Measurements from ENCODE around the gene HK1. TPM values are rescaled to one million over a fixed set of nuclear protein-coding genes. Genes with fewer than 3 reads are reported as not detected.
A peak's percentile ranks its signal among the peaks of the same experiment; 100 is the strongest.

The HK1 gene
- total and polyA plus RNA-seq, 2 of the 4 experiments (the other 2 are of a cell fraction): 53.7 to 90.5 TPM

DNA sequence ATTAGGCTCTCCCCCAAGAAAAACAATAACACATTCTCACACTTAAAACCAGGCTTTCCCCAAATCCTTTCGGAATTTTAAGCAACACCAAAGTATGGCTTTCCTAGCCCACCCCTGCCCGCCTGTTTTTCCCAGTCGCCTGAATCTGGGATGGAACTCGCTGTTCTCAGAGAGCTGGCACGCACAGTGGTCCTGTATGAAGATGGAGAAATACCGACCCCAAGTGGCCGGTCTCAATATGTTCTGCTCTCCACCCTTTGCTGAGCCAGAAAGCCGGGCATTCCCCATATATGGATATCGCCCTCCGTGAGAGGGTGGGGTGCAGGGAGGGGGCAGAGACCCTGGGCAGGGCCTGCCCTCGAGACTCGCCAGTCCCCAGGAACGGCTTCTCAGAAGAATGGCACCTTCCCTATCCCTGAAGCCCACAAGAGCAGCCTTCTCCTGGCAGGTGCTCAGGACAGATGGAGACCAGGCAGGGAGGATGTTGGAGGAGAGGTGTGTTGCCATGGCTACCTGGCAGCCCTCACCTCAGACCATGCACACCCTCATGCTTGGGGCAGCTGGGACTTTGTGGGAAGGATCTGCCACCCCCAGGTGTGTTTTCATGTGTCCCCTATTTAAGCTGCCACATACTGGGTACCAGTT, 135.0 kb downstream of the HK1 start:
- Histone ChIP-seq H3K27ac (ENCODE audit: insufficient read depth, low read length) (no peak overlapping the region), H2BK5ac (ENCODE audit: low read depth, low read length, poor library complexity, severe bottlenecking) (no peak overlapping the region), H3K27me3 (ENCODE audit: control insufficient read depth, insufficient read depth, low read length) (peaks cover 23% of the 10 kb centered on the region), H4K91ac (ENCODE audit: insufficient read depth, low read depth, low read length) (no peak overlapping the region), H4K20me1 (ENCODE audit: insufficient read depth, low read length) (no peaks in the 10 kb centered on the region), H3K79me1 (ENCODE audit: low read depth in 1 of 2, low read length in 2 of 2) (no peaks in the 10 kb centered on the region), H3K9me1 (ENCODE audit: insufficient read depth, low read length) (no peaks in the 10 kb centered on the region), H3K14ac (replicated peaks; ENCODE audit: low read depth, low read length) (no peak overlapping the region), H3K23ac (ENCODE audit: low read depth, low read length) (no peak overlapping the region), H3K9ac (ENCODE audit: low read depth, low read length) (no peak overlapping the region), H2BK20ac (ENCODE audit: low read depth, low read length) (no peak overlapping the region), H3K9me3 (ENCODE audit: control insufficient read depth, insufficient read depth, low read length) (no peaks in the 10 kb centered on the region), H2BK15ac (ENCODE audit: low read depth, low read length) (no peak overlapping the region), H4K8ac (ENCODE audit: low read depth in 2 of 2, low read length in 2 of 2) (no peak overlapping the region), H2BK120ac (ENCODE audit: low read depth, low read length) (no peak overlapping the region), H3K36me3 (ENCODE audit: control insufficient read depth, insufficient read depth, low read length) (no peaks in the 10 kb centered on the region), H3K18ac (ENCODE audit: low read depth, low read length) (no peak overlapping the region), H3K4me3 (ENCODE audit: insufficient read depth, low read depth, low read length) (no peak overlapping the region), H3K4me2 (ENCODE audit: low read depth, low read length) (no peak overlapping the region; the same call in 1 of the 2 replicates), H3K56ac (ENCODE audit: extremely low read depth, insufficient read depth, low read length) (no peak overlapping the region), H2AFZ (replicated peaks; ENCODE audit: low read length, poor library complexity) (peak overlapping the region; percentile 54), H2AK5ac (ENCODE audit: low read depth, low read length) (no peak overlapping the region), H3K4me1 (ENCODE audit: control insufficient read depth, insufficient read depth, low read length) (peaks cover 3% of the 10 kb centered on the region; the same call in 1 of the 2 replicates), H2AK9ac (replicated peaks; ENCODE audit: low read depth, low read length, poor library complexity) (no peak overlapping the region), H4K5ac (ENCODE audit: low read depth, low read length) (no peak overlapping the region), H3K4ac (ENCODE audit: low read depth, low read length) (no peak overlapping the region)
- no TSS peak for BruUV-seq (replicated peaks)
- no CpG with 5 or more reads among the region's 13 CpGs for WGBS, 2 experiments (ENCODE audit: extremely low coverage in 2 of 2, insufficient read length in 1 of 2)
- TF ChIP-seq SMC3 (IDR thresholded peaks at IDR 0.05; ENCODE audit: low read depth, low read length) (peak; percentile 62), RAD21 (IDR thresholded peaks at IDR 0.05; ENCODE audit: low read length) (peak; percentile 80), USF2 (IDR thresholded peaks at IDR 0.05; ENCODE audit: low read depth, low read length) (no peak), CEBPB (IDR thresholded peaks at IDR 0.05; ENCODE audit: low read depth, low read length) (no peak)
- TF ChIP-seq, protein P1, sequence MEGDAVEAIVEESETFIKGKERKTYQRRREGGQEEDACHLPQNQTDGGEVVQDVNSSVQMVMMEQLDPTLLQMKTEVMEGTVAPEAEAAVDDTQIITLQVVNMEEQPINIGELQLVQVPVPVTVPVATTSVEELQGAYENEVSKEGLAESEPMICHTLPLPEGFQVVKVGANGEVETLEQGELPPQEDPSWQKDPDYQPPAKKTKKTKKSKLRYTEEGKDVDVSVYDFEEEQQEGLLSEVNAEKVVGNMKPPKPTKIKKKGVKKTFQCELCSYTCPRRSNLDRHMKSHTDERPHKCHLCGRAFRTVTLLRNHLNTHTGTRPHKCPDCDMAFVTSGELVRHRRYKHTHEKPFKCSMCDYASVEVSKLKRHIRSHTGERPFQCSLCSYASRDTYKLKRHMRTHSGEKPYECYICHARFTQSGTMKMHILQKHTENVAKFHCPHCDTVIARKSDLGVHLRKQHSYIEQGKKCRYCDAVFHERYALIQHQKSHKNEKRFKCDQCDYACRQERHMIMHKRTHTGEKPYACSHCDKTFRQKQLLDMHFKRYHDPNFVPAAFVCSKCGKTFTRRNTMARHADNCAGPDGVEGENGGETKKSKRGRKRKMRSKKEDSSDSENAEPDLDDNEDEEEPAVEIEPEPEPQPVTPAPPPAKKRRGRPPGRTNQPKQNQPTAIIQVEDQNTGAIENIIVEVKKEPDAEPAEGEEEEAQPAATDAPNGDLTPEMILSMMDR (conservative IDR thresholded peaks at IDR 0.05; ENCODE audit: low read depth, low read length): peak; percentile 82
- dilution Hi-C loops (cut with HindIII; ENCODE audit: low sequenced_read_pairs, unreplicated experiment) (no loop called here), in situ Hi-C loops (cut with MboI; ENCODE audit: low sequenced_read_pairs) (loop anchor here (10.0 kb wide), 1 partner anchor 409 kb away; no protein-coding TSS in a partner anchor), intact Hi-C loops (cut with micrococcal nuclease) (loop anchor here (1.0 to 10.0 kb wide), 4 partner anchors 94 to 629 kb away; no protein-coding TSS in a partner anchor)
- ChIA-PET CTCF (no interaction called here), POLR2A (ENCODE audit: unreplicated experiment) (no interaction called here)
- DNase-seq (peak; percentile 70), ATAC-seq (ENCODE audit: low read depth) (peak; percentile 54)
